Ishikawa (cell line): ENCODE results near the gene ABCC5.

ENCODE experiments used
- CEBPB ChIP-seq: IDR thresholded peaks from 2 replicates; pipeline ENCODE4 v1.6.1; 2012
- CREB1 ChIP-seq: IDR thresholded peaks from 2 replicates; pipeline ENCODE4 v1.6.1; 2012; ENCODE audit warnings: low read depth
- EGR1 ChIP-seq: IDR thresholded peaks from 2 replicates; pipeline ENCODE4 v1.6.1; 2012
- EP300 ChIP-seq: IDR thresholded peaks from 2 replicates; pipeline ENCODE4 v1.6.1; 2012; ENCODE audit warnings: borderline replicate concordance
- FOXM1 ChIP-seq: IDR thresholded peaks from 2 replicates; pipeline ENCODE4 v1.6.1; 2012; ENCODE audit warnings: low read depth, borderline replicate concordance
- NFIC ChIP-seq: IDR thresholded peaks from 2 replicates; pipeline ENCODE4 v1.6.1; 2012
- RAD21 ChIP-seq: IDR thresholded peaks from 2 replicates; pipeline ENCODE4 v1.6.1; 2012; ENCODE audit warnings: low read depth
- REST ChIP-seq: IDR thresholded peaks from 2 replicates; pipeline ENCODE4 v1.6.1; 2012; ENCODE audit warnings: low read depth, mild to moderate bottlenecking
- TAF1 ChIP-seq: IDR thresholded peaks from 2 replicates; pipeline ENCODE4 v1.6.1; 2012; ENCODE audit warnings: low read depth, mild to moderate bottlenecking
- TCF12 ChIP-seq: IDR thresholded peaks from 2 replicates; pipeline ENCODE4 v1.6.1; 2012; ENCODE audit warnings: low read depth
- TEAD4 ChIP-seq: IDR thresholded peaks from 2 replicates; pipeline ENCODE4 v1.6.1; 2012
- YY1 ChIP-seq: IDR thresholded peaks from 2 replicates; pipeline ENCODE4 v1.6.1; 2012; ENCODE audit warnings: low read depth
- ZBTB7A ChIP-seq: IDR thresholded peaks from 2 replicates; pipeline ENCODE4 v1.6.1; 2012; ENCODE audit warnings: low read depth
- TF ChIP-seq, protein P1 (sequence below): IDR thresholded peaks from 2 replicates; pipeline ENCODE4 v1.6.1; 2012
- TF ChIP-seq, protein P2 (sequence below): IDR thresholded peaks from 2 replicates; pipeline ENCODE4 v1.6.1; 2012

The ABCC5 gene

GRCh38 chr3:184040010-184040409 is 22.3 kb upstream of the ABCC5 start:
- no peak for TF ChIP-seq FOXM1
- TF ChIP-seq YY1 = 0 out of 2 replicates have a peak, but pooled peaks have one; percentile 17
- TF ChIP-seq RAD21 = peak; percentile 83

DNA sequence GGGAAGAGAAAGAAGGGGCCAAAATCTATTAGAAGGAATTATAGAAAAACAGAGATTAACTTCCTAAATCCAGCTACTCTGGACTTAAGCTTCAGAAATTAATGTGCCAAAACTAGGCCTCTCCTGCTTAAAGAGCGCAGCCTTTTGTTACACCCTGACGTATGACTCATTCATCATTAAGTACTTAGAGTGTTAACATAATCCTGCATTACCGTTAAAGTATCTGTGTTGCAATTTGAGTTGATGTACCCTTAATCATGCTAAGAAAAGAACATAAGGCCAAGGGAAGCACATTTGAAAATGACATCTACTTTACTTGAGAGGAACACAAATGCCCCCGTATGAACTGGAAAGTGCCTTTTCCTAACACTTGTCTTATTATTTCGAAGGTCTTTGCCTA is 21.7 kb upstream of the ABCC5 start:
- TF ChIP-seq, protein P1, sequence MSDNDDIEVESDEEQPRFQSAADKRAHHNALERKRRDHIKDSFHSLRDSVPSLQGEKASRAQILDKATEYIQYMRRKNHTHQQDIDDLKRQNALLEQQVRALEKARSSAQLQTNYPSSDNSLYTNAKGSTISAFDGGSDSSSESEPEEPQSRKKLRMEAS = no peak
- no peak for TF ChIP-seq TAF1
- no peak for TF ChIP-seq RAD21
- no peak for TF ChIP-seq ZBTB7A
- no peak for TF ChIP-seq REST
- no peak for TF ChIP-seq FOXM1
- no peak for TF ChIP-seq YY1
- TF ChIP-seq, protein P2, sequence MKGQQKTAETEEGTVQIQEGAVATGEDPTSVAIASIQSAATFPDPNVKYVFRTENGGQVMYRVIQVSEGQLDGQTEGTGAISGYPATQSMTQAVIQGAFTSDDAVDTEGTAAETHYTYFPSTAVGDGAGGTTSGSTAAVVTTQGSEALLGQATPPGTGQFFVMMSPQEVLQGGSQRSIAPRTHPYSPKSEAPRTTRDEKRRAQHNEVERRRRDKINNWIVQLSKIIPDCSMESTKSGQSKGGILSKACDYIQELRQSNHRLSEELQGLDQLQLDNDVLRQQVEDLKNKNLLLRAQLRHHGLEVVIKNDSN = no peak
- no peak for TF ChIP-seq EP300
- no peak for TF ChIP-seq TEAD4
- no peak for TF ChIP-seq CREB1
- no peak for TF ChIP-seq TCF12
- TF ChIP-seq EGR1 = no peak
- no peak for TF ChIP-seq NFIC

- no peak for TF ChIP-seq REST
- no peak for TF ChIP-seq TEAD4
- no peak for TF ChIP-seq TCF12
- TF ChIP-seq NFIC = no peak
These were observed 20.1 kb upstream of the ABCC5 start for GRCh38 chr3:184037816-184038215.

GRCh38 chr3:184031187-184031792 is 13.6 kb upstream of the ABCC5 start, which contains the start of gene HTR3D:
Gene HTR3D, plus strand, starts transcription at chr3:184031742. Its CDS starts 0 bp downstream, at chr3:184031742.
- TF ChIP-seq TEAD4 (peak; percentile 45; the same call in 1 of the 2 replicates), EP300 (no peak), EGR1 (no peak), ZBTB7A (no peak), FOXM1 (no peak), TCF12 (no peak), CEBPB (no peak), CREB1 (no peak), YY1 (peak; percentile 52; the same call in 1 of the 2 replicates), NFIC (no peak), RAD21 (no peak; the same call in 1 of the 2 replicates), TAF1 (no peak), REST (no peak)
- TF ChIP-seq, protein P1 = peak; percentile 84
- TF ChIP-seq, protein P2 = 0 out of 2 replicates have a peak, but pooled peaks have one; percentile 61

DNA sequence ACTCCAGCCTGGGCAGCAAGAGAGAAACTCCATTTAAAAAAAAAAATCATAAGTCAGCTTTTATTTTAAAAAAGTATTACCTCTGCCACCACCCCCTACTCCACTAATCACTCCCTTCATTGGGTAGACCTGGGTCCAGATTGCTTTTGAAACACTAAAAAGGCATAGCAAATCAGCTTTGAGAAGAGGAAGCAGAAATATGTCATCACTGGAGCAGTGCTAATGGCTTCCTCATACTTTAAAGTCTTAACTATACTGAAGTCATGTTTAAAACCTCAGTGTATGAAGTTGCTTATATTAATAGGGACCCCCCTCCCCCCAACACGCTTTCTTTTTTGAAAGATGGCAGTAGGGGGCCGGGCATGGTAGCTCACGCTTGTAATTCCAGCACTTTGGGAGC is 12.9 kb upstream of the ABCC5 start:
- TF ChIP-seq EP300 (no peak), FOXM1 (no peak), YY1 (no peak), EGR1 (no peak), RAD21 (no peak), TCF12 (no peak), NFIC (no peak), CREB1 (no peak)
- TF ChIP-seq, protein P2 = no peak
